Stimulated activated naive CD4-positive, alpha-beta T cell (primary cell): Measurements from ENCODE around the gene DYNLRB1.
"Not testable (repeated sequence)": the region's sequence is repeated elsewhere in the genome, so short reads cannot be mapped to it uniquely, and the experiment has no call there.

ENCODE experiments used
- DNase-seq, 6 experiments: peaks; one replicate each; lab custom pipeline; 2025; lab: John Stamatoyannopoulos, UW

Gene DYNLRB1

GRCh38 chr20:34512266-34512954 lies 3.8 kb upstream of the DYNLRB1 start:
- DNase-seq, result no peak

- DNase-seq, result no peak
Observed at GRCh38 chr20:34512955-34513419, 3.2 kb upstream of the DYNLRB1 start.

GRCh38 chr20:34514034-34514433 lies 2.2 kb upstream of the DYNLRB1 start:
- not testable (repeated sequence) for DNase-seq

- no peak for DNase-seq
Observed at GRCh38 chr20:34514897-34515483, 1.2 kb upstream of the DYNLRB1 start.

GRCh38 chr20:34515484-34516246 lies 557 bp upstream of the DYNLRB1 start:
- peak; percentile 57 to 85 (median 68) for DNase-seq

- no peak for DNase-seq
Observed at GRCh38 chr20:34517114-34517505, 888 bp downstream of the DYNLRB1 start.

GRCh38 chr20:34518863-34519262 lies 2.6 kb downstream of the DYNLRB1 start:
- not testable (repeated sequence) for DNase-seq

- not testable (repeated sequence) for DNase-seq
Observed at GRCh38 chr20:34519841-34520240, 3.6 kb downstream of the DYNLRB1 start.

GRCh38 chr20:34522969-34523871 lies 7.0 kb downstream of the DYNLRB1 start:
- peak; percentile 23 to 57 (median 32) for DNase-seq

- no peak for DNase-seq
Observed at GRCh38 chr20:34524426-34524825, 8.2 kb downstream of the DYNLRB1 start.

GRCh38 chr20:34525342-34525708 lies 9.1 kb downstream of the DYNLRB1 start:
- no peak for DNase-seq

- DNase-seq, result no peak
Observed at GRCh38 chr20:34525709-34526416, 9.6 kb downstream of the DYNLRB1 start.

- no peak for DNase-seq
Observed at GRCh38 chr20:34526466-34526865, 10.2 kb downstream of the DYNLRB1 start.

GRCh38 chr20:34527016-34527415 lies 10.8 kb downstream of the DYNLRB1 start:
- no peak for DNase-seq

- no peak for DNase-seq
Observed at GRCh38 chr20:34528921-34529297, 12.7 kb downstream of the DYNLRB1 start.

GRCh38 chr20:34529742-34530141 lies 13.5 kb downstream of the DYNLRB1 start:
- DNase-seq, result no peak

GRCh38 chr20:34530342-34530741 lies 14.1 kb downstream of the DYNLRB1 start:
- DNase-seq, result no peak

GRCh38 chr20:34531608-34532265 lies 15.5 kb downstream of the DYNLRB1 start:
- no peak for DNase-seq

GRCh38 chr20:34532320-34532719 lies 16.1 kb downstream of the DYNLRB1 start:
- no peak for DNase-seq

GRCh38 chr20:34532756-34533155 lies 16.5 kb downstream of the DYNLRB1 start:
- DNase-seq, result no peak
